ENCODE results near the gene SLC6A20. TPM values are rescaled to one million over a fixed set of nuclear protein-coding genes. Genes with fewer than 3 reads are reported as not detected.

The SLC6A20 gene, protein sequence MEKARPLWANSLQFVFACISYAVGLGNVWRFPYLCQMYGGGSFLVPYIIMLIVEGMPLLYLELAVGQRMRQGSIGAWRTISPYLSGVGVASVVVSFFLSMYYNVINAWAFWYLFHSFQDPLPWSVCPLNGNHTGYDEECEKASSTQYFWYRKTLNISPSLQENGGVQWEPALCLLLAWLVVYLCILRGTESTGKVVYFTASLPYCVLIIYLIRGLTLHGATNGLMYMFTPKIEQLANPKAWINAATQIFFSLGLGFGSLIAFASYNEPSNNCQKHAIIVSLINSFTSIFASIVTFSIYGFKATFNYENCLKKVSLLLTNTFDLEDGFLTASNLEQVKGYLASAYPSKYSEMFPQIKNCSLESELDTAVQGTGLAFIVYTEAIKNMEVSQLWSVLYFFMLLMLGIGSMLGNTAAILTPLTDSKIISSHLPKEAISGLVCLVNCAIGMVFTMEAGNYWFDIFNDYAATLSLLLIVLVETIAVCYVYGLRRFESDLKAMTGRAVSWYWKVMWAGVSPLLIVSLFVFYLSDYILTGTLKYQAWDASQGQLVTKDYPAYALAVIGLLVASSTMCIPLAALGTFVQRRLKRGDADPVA
- total RNA-seq: 0.49 and 2.4 TPM in 2 replicates

DNA sequence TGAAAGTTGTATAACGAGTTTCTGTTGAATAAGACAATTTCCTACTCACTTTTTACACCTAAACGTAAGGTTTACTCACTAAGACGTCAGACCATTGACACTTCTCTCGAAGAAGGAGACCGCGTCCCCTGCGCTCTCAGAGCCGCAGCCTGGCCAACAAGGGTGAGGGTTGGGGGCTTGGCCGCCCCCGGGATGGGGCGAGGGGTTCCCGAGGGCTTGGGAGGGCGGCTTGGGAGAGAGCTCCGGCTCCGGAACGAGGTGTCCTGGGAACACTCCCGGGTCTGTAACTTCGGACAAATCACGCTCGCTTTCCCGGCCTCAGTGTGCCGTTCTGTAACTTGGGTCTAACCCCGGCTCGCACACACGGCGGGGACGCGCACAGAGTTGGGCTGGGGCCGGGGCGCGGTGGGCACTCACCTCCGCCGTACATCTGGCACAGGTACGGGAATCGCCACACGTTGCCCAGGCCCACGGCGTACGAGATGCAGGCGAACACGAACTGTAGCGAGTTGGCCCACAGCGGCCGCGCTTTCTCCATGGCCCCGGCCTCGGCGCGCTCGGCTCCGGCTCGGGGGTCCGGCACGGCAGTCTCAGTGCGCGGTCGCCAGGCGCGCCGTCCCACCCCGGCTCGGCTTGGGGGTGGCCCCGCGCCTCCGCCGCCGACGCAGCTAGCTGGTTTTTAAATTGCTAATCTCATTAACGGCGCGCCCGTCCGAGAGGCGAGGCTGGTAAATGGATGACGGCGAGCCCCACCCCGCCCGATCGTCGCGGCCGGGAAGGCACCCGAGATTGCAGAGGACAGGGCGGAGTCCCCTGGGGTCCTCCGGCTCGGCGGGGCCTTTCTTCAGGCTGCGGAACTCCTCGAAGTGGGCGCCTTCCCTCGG is at the start of gene SLC6A20:
TSS of gene SLC6A20 (minus strand) at position 655 of the 884 bp plus-strand sequence. CDS start at position 538, 117 bp downstream.

DNA sequence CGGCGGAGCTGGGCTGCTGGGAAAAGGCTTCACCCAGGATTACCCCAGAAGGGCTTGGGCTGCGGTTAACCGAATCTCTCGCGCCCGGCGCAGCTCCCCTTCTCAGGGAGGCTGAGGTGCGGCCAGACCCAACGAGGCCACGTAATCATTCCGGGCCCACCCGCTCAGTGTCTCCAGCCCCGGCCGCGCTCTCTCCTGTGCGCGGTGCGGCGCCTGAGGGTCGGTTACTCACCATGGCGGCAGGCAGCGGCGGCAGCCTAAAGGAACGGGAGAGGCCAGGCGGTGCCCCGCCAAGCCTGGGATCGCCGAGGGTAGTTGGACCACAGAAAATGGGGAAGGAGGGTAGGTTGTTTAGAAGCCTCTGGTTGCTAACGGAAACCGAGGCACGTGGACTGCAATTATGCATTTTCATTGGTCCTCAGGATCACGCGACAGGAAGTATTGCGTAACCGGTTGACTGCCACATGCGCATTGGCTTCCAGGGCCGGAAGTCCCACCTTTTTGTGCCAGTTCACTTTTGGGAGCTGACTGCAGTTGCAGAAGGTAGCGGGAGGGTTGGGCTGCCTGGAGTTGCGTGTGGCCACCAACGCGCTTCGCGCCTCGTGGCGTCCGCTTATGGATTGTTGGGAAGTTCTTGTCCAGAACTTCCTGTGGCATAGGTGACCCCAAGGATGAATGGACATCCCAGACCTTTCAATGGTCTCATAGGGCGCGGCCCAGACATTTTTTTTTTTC is 45.6 kb upstream of the SLC6A20 start, which contains the start of gene LZTFL1:
TSS of gene LZTFL1 (minus strand) at position 363 of the 735 bp plus-strand sequence. CDS start at position 235, 128 bp downstream.

Other genes with a start within 250 kb of the SLC6A20 start
- gene LIMD1, start 201.8 kb downstream of the SLC6A20 start, total RNA-seq: 15.6 and 20.5 TPM in 2 replicates
- gene SACM1L, start 107.1 kb downstream of the SLC6A20 start, total RNA-seq: 10.1 and 10.6 TPM in 2 replicates
- gene LZTFL1, start 45.6 kb upstream of the SLC6A20 start, total RNA-seq: 6.7 and 11.4 TPM in 2 replicates
- gene CCR9, start 90.0 kb upstream of the SLC6A20 start, total RNA-seq: under 0.01 TPM in 1 of 2 replicates, not detected in the other
- gene CXCR6, start 146.9 kb upstream of the SLC6A20 start, total RNA-seq: not detected in 2 replicates
- gene FYCO1, start 199.3 kb upstream of the SLC6A20 start, total RNA-seq: 15.2 and 22.8 TPM in 2 replicates
- not detected in 2 replicates for gene XCR1, start 230.9 kb upstream of the SLC6A20 start, total RNA-seq

Measured in mesangial cell (primary cell).